DOHH2 (cell line): ENCODE measurements around the gene PAK1.

Source experiments
- H3F3A ChIP-seq: fragments of 200-600 bp; sonication (generic), shearing (Covaris generic); 2 replicates; pipeline ENCODE4 v1.6.0; 2016; ENCODE audit warnings: antibody characterized with exemption, mild to moderate bottlenecking; ENCODE audit not compliant: control insufficient read depth, insufficient read depth
- H3K27ac ChIP-seq: fragments of 200-600 bp; sonication (generic); 2 replicates; pipeline ENCODE4 v1.5.1; 2014; ENCODE audit warnings: low read depth, mild to moderate bottlenecking, low read length, moderate library complexity
- H3K27me3 ChIP-seq: fragments of 200-600 bp; sonication (generic); 2 replicates; pipeline ENCODE4 v1.6.1; 2014; ENCODE audit warnings: mild to moderate bottlenecking, low read length, mixed read lengths; ENCODE audit not compliant: control insufficient read depth
- H3K36me3 ChIP-seq: fragments of 200-600 bp; sonication (generic); 2 replicates; pipeline ENCODE4 v1.6.1; 2014; ENCODE audit warnings: mild to moderate bottlenecking, low read length, moderate library complexity, mixed read lengths; ENCODE audit not compliant: control insufficient read depth
- H3K4me1 ChIP-seq: fragments of 200-600 bp; sonication (generic); 2 replicates; pipeline ENCODE4 v1.6.1; 2014; ENCODE audit warnings: mild to moderate bottlenecking, low read length, mixed read lengths; ENCODE audit not compliant: control insufficient read depth
- H3K4me2 ChIP-seq: fragments of 200-600 bp; sonication (generic); 2 replicates; pipeline ENCODE4 v1.6.0; 2014; ENCODE audit warnings: mild to moderate bottlenecking, low read length, moderate library complexity
- H3K4me3 ChIP-seq: fragments of 200-600 bp; sonication (generic); 2 replicates; pipeline ENCODE4 v1.5.1; 2014; ENCODE audit warnings: mild to moderate bottlenecking, low read length, mixed read lengths
- H3K79me2 ChIP-seq: fragments of 200-600 bp; sonication (generic); 2 replicates; pipeline ENCODE4 v1.6.1; 2014; ENCODE audit warnings: mild to moderate bottlenecking, low read length, mixed read lengths; ENCODE audit not compliant: control insufficient read depth
- H3K9me2 ChIP-seq: fragments of 200-600 bp; sonication (generic); replicated peaks from 2 replicates; pipeline ENCODE4 v1.6.1; 2014; ENCODE audit warnings: mild to moderate bottlenecking, low read length, mixed read lengths; ENCODE audit not compliant: control insufficient read depth
- H3K9me3 ChIP-seq: fragments of 200-600 bp; sonication (generic); 2 replicates; pipeline ENCODE4 v1.6.1; 2014; ENCODE audit warnings: antibody characterized with exemption, low read length, mixed read lengths; ENCODE audit not compliant: control insufficient read depth, insufficient read depth
- H4K20me1 ChIP-seq: fragments of 200-600 bp; sonication (generic); 2 replicates; pipeline ENCODE4 v1.6.0; 2014; ENCODE audit warnings: low read depth, mild to moderate bottlenecking, antibody characterized with exemption, low read length, moderate library complexity; ENCODE audit not compliant: control insufficient read depth, insufficient read depth
- CTCF ChIP-seq: fragments of 200-600 bp; sonication (generic); IDR thresholded peaks from one replicate; pipeline ENCODE4 v1.5.1; 2014; ENCODE audit warnings: antibody characterized with exemption, mild to moderate bottlenecking, low read depth, low read length; ENCODE audit not compliant: poor library complexity, severe bottlenecking
- EZH2phosphoT487 ChIP-seq: fragments of 200-600 bp; sonication (generic); IDR thresholded peaks from 2 replicates; pipeline ENCODE4 v1.6.1; 2017; ENCODE audit warnings: borderline replicate concordance, mild to moderate bottlenecking, antibody characterized with exemption, low read length, moderate library complexity, mixed read lengths

The PAK1 gene

GRCh38 chr11:77473801-77474683 is at the start of gene PAK1:
TSS of gene PAK1 (minus strand) at chr11:77474094. CDS start at chr11:77392520, 81,574 bp downstream.
- Histone ChIP-seq H4K20me1 (no peaks in the 10 kb centered on the region), H3K27me3 (peaks cover 32% of the 10 kb centered on the region), H3K79me2 (no peaks in the 10 kb centered on the region), H3K4me3 (peak within 1 kb of the TSS; percentile 71), H3K9me3 (no peaks in the 10 kb centered on the region), H3F3A (no peaks in the 10 kb centered on the region), H3K36me3 (no peaks in the 10 kb centered on the region), H3K4me2 (peak within 1 kb of the TSS; percentile 63), H3K27ac (no peak within 1 kb of the TSS), H3K4me1 (peaks cover 3% of the 10 kb centered on the region; the same call in 1 of the 2 replicates), H3K9me2 (no peaks in the 10 kb centered on the region)
- no peak for TF ChIP-seq EZH2phosphoT487
- TF ChIP-seq CTCF, result peak; percentile 11

- Histone ChIP-seq H3K9me2 (no peaks in the 10 kb centered on the region), H3K27ac (no peak overlapping the region), H3F3A (no peaks in the 10 kb centered on the region), H3K36me3 (no peaks in the 10 kb centered on the region), H3K4me3 (no peak overlapping the region), H3K9me3 (no peaks in the 10 kb centered on the region), H3K4me1 (peaks cover 12% of the 10 kb centered on the region), H4K20me1 (no peaks in the 10 kb centered on the region), H3K27me3 (peaks cover 8% of the 10 kb centered on the region), H3K4me2 (no peak overlapping the region), H3K79me2 (no peaks in the 10 kb centered on the region)
- TF ChIP-seq EZH2phosphoT487, result no peak
- TF ChIP-seq CTCF, result no peak
Measured at GRCh38 chr11:77522215-77522614, 48.3 kb upstream of the PAK1 start.

GRCh38 chr11:77519847-77520246 is 46.0 kb upstream of the PAK1 start:
- TF ChIP-seq EZH2phosphoT487 (no peak), CTCF (no peak)
- Histone ChIP-seq H3K36me3 (no peaks in the 10 kb centered on the region), H3K4me2 (no peak overlapping the region), H3K79me2 (no peaks in the 10 kb centered on the region), H3K27me3 (peaks cover 14% of the 10 kb centered on the region), H3K4me1 (no peaks in the 10 kb centered on the region), H3F3A (no peaks in the 10 kb centered on the region), H3K4me3 (no peak overlapping the region), H3K27ac (no peak overlapping the region), H3K9me3 (no peaks in the 10 kb centered on the region), H4K20me1 (no peaks in the 10 kb centered on the region), H3K9me2 (no peaks in the 10 kb centered on the region)
